ENCODE measurements around the gene FBRSL1.

The FBRSL1 gene

DNA sequence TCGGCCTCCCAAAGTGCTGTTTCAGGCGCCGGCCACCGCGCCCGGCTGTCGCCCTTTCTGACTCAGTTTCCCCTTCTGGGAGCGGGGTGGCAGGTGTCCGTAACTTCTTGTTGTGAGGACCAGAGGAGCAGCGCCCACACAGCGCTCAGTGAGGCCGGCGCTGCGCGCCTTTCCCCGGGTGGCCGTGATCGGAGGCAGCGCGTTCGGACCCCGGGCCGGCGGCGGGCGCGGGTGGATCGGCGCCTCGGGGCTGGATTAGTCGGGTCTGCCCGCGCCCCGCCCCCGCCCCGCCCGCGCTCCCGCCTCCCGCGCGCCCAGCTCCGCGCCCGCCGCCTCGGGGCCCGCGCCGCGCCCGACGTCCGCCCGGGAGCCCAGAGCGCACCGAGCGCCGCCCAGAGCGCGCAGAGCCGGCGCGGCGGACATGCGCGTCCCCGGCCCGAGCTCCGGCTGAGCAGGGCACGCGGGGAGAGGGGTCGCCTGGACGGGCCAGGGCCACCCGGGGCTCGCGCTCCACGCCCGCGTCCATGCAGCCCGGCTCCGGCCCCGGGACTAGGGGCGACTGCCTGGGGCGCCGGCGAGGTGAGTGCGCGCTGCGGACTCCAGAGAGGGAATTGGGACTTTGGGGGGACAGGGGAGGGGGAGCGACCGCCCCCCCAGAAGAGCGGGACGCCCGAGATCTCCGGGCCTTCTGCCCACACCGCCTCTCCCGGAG, 69.9 kb downstream of the FBRSL1 start:
- H3K4me3 ChIP-seq (ENCODE audit: low read depth, low read length), result peak overlapping the region; percentile 65
- DNase-seq (ENCODE audit: low read depth), result no peak

- DNase-seq (ENCODE audit: low read depth), result no peak
Measured at GRCh38 chr12:132560364-132560613, 70.3 kb downstream of the FBRSL1 start.

DNA sequence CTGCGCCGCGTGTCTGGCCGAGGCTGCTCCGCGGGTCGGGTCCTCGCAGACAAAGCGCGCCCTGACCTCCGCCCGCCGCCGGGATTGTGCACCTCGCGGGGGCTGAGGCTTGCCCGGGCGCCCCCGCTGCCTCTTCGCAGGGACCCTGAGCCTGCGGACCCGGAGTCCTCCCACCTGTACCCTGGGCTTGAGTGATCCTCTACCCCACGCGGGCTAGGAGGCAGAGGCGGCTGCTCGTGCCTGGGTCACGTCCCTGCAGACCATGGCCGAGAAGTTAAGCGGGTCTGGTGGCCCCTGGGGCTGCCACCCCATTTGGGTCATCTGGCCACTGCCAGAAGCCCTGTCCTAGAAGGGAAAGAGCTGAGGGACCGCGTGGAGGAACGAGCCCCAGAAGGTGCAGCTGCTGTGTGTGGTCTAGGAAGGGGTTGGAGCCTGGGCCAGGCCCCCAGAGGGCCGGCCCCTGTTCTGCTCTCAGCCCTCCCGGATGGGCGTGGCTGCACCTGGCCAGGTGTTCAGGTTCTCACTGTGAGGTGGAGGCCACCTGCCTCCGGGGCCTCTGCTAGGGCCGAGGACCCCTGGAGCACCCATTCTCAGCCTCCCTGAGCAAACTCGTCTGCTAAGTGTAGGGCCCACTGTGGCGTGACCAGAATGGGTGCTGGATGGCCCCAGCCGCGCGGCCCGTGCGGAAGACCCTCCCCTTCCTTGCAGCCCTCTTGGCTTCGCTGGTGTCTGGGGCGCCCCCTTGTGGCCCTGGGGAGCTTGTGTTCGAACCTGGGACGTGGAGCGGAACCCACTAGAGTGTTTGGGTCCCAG, 70.9 kb downstream of the FBRSL1 start:
- DNase-seq (ENCODE audit: low read depth), result no peak
- H3K4me3 ChIP-seq (ENCODE audit: low read depth, low read length), result peak overlapping the region; percentile 65

More at GRCh38 chr12:132560364-132560613, 70.3 kb downstream of the FBRSL1 start:
- H3K4me3 ChIP-seq (ENCODE audit: low read depth, low read length), result peak overlapping the region; percentile 65
